A549 (cell line): ENCODE data around the gene RBM18. TPM values are rescaled to one million over a fixed set of nuclear protein-coding genes. Genes with fewer than 3 reads are reported as not detected.

Experiments
- ATAC-seq, 2 experiments: fragments of 200-7000 bp in 1 of 2; fragments of >200 bp in 1 of 2; cut with Nextera tagmentation in 1 of 2; cut with Tn5 transposase in 1 of 2; 3 replicates each; pipeline versions ENCODE4 v1.8.0 to v1.9.1; 2018 to 2020; ENCODE audit warnings: mild to moderate bottlenecking in 1 of 2, moderate library complexity in 1 of 2
- CTCF ChIA-PET: fragments of 300-600 bp; sonication (Branson Sonifier 250); formaldehyde crosslinking; extraction: SDS; loops from one replicate; lab custom pipeline; 2021; ENCODE audit warnings: antibody characterized with exemption, inconsistent platforms; lab: Yijun Ruan, JAX
- POLR2A ChIA-PET: fragments of 350-600 bp; formaldehyde crosslinking; extraction: SDS; loops from one replicate; lab custom pipeline; 2021; ENCODE audit warnings: antibody characterized with exemption, inconsistent platforms; lab: Yijun Ruan, JAX
- DNase-seq, 2 experiments: peaks; one replicate each; pipeline versions ENCODE4 v3.0.0 to v3.0.0-alpha.2; 2011 to 2016; ENCODE audit warnings: low read depth in 1 of 2, low spot score in 1 of 2
- FAIRE-seq: peaks from 2 replicates; lab custom pipeline; 2011; peaks lifted over from hg19 to GRCh38; lab: Jason Lieb, UNC
- H3K27ac ChIP-seq, 2 experiments: fragments of >200 bp; sonication (Bioruptor Twin); formaldehyde crosslinking; 3 replicates each; pipeline ENCODE4 v1.5.1; 2016 to 2017
- H3K4me1 ChIP-seq: fragments of >200 bp; sonication (Bioruptor Twin); formaldehyde crosslinking; 3 replicates; pipeline ENCODE4 v1.6.1; 2016
- H3K4me2 ChIP-seq: fragments of >200 bp; sonication (Bioruptor Twin); formaldehyde crosslinking; 3 replicates; pipeline ENCODE4 v1.6.1; 2016
- H3K4me3 ChIP-seq: fragments of >200 bp; sonication (Bioruptor Twin); formaldehyde crosslinking; 3 replicates; pipeline ENCODE4 v1.5.1; 2016
- H3K9me3 ChIP-seq: fragments of >200 bp; sonication (Bioruptor Twin); formaldehyde crosslinking; 3 replicates; pipeline ENCODE4 v1.6.1; 2016
- CBX8 ChIP-seq: fragments of 200-600 bp; sonication (generic); IDR thresholded peaks from 2 replicates; pipeline ENCODE4 v1.6.1; 2016
- CHD2 ChIP-seq: fragments of 150-350 bp; IDR thresholded peaks from 2 replicates; pipeline ENCODE4 v1.6.1; 2014; ENCODE audit warnings: low read length; ENCODE audit not compliant: partially characterized antibody
- E2F6 ChIP-seq: IDR thresholded peaks from 2 replicates; pipeline ENCODE4 v1.6.1; 2012; ENCODE audit warnings: low read depth, borderline replicate concordance
- EHMT2 ChIP-seq: fragments of 200-600 bp; sonication (generic); IDR thresholded peaks from 2 replicates; pipeline ENCODE4 v1.6.1; 2016; ENCODE audit warnings: antibody characterized with exemption, low read depth, mild to moderate bottlenecking, moderate library complexity
- EP300 ChIP-seq, 2 experiments: fragments of >200 bp; sonication (Bioruptor Twin); formaldehyde crosslinking; IDR thresholded peaks; 2 replicates in 1 of 2; 3 replicates in 1 of 2; pipeline ENCODE4 v1.6.1; 2016 to 2017
- ESRRA ChIP-seq: fragments of 150-350 bp; IDR thresholded peaks from 2 replicates; pipeline ENCODE4 v1.6.1; 2014; ENCODE audit warnings: mild to moderate bottlenecking, low read length, borderline replicate concordance
- FOSL2 ChIP-seq, 2 experiments: fragments of 450-650 bp in 1 of 2; fragments of >200 bp in 1 of 2; sonication (Bioruptor Twin) in 1 of 2; formaldehyde crosslinking; IDR thresholded peaks; 2 replicates each; pipeline versions ENCODE4 v1.5.0 to v1.6.1; 2016 to 2020; ENCODE audit warnings: mild to moderate bottlenecking in 1 of 2, moderate library complexity in 1 of 2
- HEYL ChIP-seq: fragments of 250-450 bp; sonication (Bioruptor Pico); IDR thresholded peaks from 2 replicates; pipeline ENCODE4 v1.8.0; 2021; ENCODE audit warnings: mild to moderate bottlenecking, moderate library complexity
- HOXB5 ChIP-seq: fragments of 250-450 bp; sonication (Bioruptor Pico); IDR thresholded peaks from 2 replicates; pipeline ENCODE4 v1.5.0; 2020; ENCODE audit warnings: mild to moderate bottlenecking, moderate library complexity
- JUNB ChIP-seq: fragments of >200 bp; sonication (Bioruptor Twin); formaldehyde crosslinking; IDR thresholded peaks from 2 replicates; pipeline ENCODE4 v1.6.1; 2016
- MAFK ChIP-seq: fragments of 450-650 bp; IDR thresholded peaks from 2 replicates; pipeline ENCODE4 v1.6.1; 2014; ENCODE audit not compliant: partially characterized antibody
- MYC ChIP-seq: IDR thresholded peaks from 2 replicates; pipeline ENCODE4 v1.6.1; 2012; ENCODE audit warnings: mild to moderate bottlenecking, inconsistent platforms, low read length, improper control_type of control experiment, borderline replicate concordance
- NFE2L2 ChIP-seq: fragments of 150-350 bp; conservative IDR thresholded peaks from 2 replicates; pipeline ENCODE4 v1.6.1; 2014; ENCODE audit warnings: low read length
- RAD21 ChIP-seq, 2 experiments: fragments of >200 bp in 1 of 2; sonication (Bioruptor Twin) in 1 of 2; formaldehyde crosslinking in 1 of 2; IDR thresholded peaks in 1 of 2; conservative IDR thresholded peaks in 1 of 2; 2 replicates in 1 of 2; 3 replicates in 1 of 2; pipeline ENCODE4 v1.6.1; 2012 to 2018; ENCODE audit warnings: inconsistent platforms in 1 of 2
- RARB ChIP-seq: fragments of 250-450 bp; sonication (Bioruptor Pico); IDR thresholded peaks from 2 replicates; pipeline ENCODE4 v1.8.0; 2021; ENCODE audit warnings: mild to moderate bottlenecking, moderate library complexity
- RFX5 ChIP-seq: fragments of 450-650 bp; IDR thresholded peaks from 2 replicates; pipeline ENCODE4 v1.7.1; 2014; ENCODE audit warnings: antibody characterized with exemption, mild to moderate bottlenecking, moderate library complexity
- TFCP2L1 ChIP-seq: fragments of 250-450 bp; sonication (Bioruptor Pico); IDR thresholded peaks from 2 replicates; pipeline ENCODE4 v1.5.0; 2021; ENCODE audit warnings: mild to moderate bottlenecking
- ZNF302 ChIP-seq: fragments of 250-450 bp; sonication (Bioruptor Pico); IDR thresholded peaks from 2 replicates; pipeline ENCODE4 v1.9.0; 2021; ENCODE audit warnings: inconsistent platforms, mild to moderate bottlenecking, moderate library complexity
- WGBS: methylation state at CpG from one replicate; pipeline ENCODE4 v1.1.6; 2017; ENCODE audit errors: missing lambda C conversion rate; 5-methylcytosine and 5-hydroxymethylcytosine counted together
- polyA plus RNA-seq, 4 experiments: library from polyadenylated mRNA; depleted of rRNA in 3 of 4; stranded (reverse); fragments of >200 nt; fragmentation: RNase III in 1 of 4; extraction: RNeasy Plus Mini Kit Qiagen cat#74134 plus additional on column Dnase treatment in 1 of 4; gene quantifications; 2 replicates in 3 of 4; 3 replicates in 1 of 4; pipeline ENCODE4 v1.2.3, GENCODE V29; 2011 to 2017
- TF ChIP-seq, protein P1 (sequence below): fragments of 250-450 bp; sonication (Bioruptor Pico); IDR thresholded peaks from 2 replicates; pipeline ENCODE4 v1.5.0; 2020; ENCODE audit warnings: low read depth, mild to moderate bottlenecking, moderate library complexity
- TF ChIP-seq, protein P2 (sequence below): fragments of 150-350 bp; IDR thresholded peaks from 2 replicates; pipeline ENCODE4 v1.6.1; 2014; ENCODE audit warnings: low read depth, mild to moderate bottlenecking, low read length

Gene RBM18
- polyA plus RNA-seq, 2 of the 4 experiments (the other 2 are of a cell fraction) = 13.8 to 52.3 TPM

DNA sequence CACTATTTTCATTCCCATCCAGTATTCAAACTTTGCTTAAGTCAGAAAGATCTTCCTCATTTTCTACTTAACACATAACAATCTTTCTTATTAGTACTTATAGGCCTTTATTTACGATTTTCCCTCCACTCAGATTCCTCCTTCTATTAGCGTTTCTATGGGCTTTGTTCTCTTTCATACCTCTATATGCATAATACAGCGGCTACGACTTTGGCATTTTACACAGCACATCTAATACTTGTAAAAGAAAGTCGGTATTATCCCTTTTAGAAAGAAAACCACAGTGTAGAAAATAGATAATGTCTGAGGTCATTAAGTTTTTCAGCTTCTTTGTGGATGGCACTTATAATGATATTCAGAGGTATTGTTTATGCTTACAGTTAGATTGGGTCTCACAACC, 8.4 kb downstream of the RBM18 start:
- ChIA-PET POLR2A (no interaction called here), CTCF (interaction anchor here (0.9 kb wide), 1 partner anchor 14 kb away, joined by 3 read pairs; no protein-coding TSS in a partner anchor)
- WGBS = 86% methylated on average over 5 of the region's 5 CpGs
- Histone ChIP-seq H3K4me3 (no peak overlapping the region), H3K27ac (no peak overlapping the region), H3K4me1 (no peaks in the 10 kb centered on the region), H3K9me3 (no peaks in the 10 kb centered on the region), H3K4me2 (no peak overlapping the region)
- no peak for DNase-seq
- FAIRE-seq = no peak
- TF ChIP-seq RFX5 (no peak), NFE2L2 (no peak), HOXB5 (CRISPR knock-in tag) (no peak), MYC (no peak), EP300 (IDR thresholded peaks at IDR 0.05) (no peak), CHD2 (no peak)
- ATAC-seq = no peak

DNA sequence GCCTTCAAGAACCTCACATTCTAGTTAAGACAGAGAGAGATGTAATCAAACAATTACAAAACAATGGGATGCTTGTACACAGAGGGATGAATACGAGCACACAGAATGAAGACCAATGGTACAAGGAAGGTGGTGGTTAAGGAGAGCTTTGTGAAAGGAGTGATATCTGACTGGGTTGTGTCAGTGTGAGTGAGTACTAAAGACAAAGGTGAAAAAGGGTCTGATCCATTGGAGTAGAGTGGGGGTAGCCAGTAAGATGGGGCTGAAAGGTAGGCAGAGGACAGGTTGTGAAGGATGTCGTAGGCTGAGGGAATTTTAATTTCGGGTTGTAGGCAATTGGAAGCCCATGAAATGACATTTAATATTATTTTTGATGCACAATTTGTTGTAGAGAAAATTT, 9.9 kb downstream of the RBM18 start:
- POLR2A ChIA-PET = no interaction called here
- no peak for FAIRE-seq
- TF ChIP-seq RAD21 (conservative IDR thresholded peaks at IDR 0.05 in 1 of 2, IDR thresholded peaks at IDR 0.05 in 1 of 2) (no peak), TFCP2L1 (no peak), EHMT2 (no peak), EP300 (IDR thresholded peaks at IDR 0.05) (no peak)
- TF ChIP-seq, protein P1, sequence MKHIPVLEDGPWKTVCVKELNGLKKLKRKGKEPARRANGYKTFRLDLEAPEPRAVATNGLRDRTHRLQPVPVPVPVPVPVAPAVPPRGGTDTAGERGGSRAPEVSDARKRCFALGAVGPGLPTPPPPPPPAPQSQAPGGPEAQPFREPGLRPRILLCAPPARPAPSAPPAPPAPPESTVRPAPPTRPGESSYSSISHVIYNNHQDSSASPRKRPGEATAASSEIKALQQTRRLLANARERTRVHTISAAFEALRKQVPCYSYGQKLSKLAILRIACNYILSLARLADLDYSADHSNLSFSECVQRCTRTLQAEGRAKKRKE = no peak
- TF ChIP-seq, protein P2, sequence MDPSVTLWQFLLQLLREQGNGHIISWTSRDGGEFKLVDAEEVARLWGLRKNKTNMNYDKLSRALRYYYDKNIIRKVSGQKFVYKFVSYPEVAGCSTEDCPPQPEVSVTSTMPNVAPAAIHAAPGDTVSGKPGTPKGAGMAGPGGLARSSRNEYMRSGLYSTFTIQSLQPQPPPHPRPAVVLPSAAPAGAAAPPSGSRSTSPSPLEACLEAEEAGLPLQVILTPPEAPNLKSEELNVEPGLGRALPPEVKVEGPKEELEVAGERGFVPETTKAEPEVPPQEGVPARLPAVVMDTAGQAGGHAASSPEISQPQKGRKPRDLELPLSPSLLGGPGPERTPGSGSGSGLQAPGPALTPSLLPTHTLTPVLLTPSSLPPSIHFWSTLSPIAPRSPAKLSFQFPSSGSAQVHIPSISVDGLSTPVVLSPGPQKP = no peak
- TF ChIP-seq, all 56 proteins: peak for 0
- no peak overlapping the region for H3K4me3 ChIP-seq
- CTCF ChIA-PET = interaction anchor here (0.7 kb wide), 1 partner anchor 29 kb away, joined by 3 read pairs; no protein-coding TSS in a partner anchor
- H3K9me3 ChIP-seq = no peaks in the 10 kb centered on the region
- DNase-seq = no peak
- no peak for ATAC-seq
- no peak overlapping the region for H3K27ac ChIP-seq
- H3K4me1 ChIP-seq = no peaks in the 10 kb centered on the region
- 88% methylated on average over 3 of the region's 3 CpGs for WGBS
- no peak overlapping the region for H3K4me2 ChIP-seq

GRCh38 chr9:122252796-122253195, 11.8 kb downstream of the RBM18 start:
- Histone ChIP-seq H3K4me1 (no peaks in the 10 kb centered on the region), H3K4me3 (no peak overlapping the region), H3K4me2 (no peak overlapping the region), H3K9me3 (no peaks in the 10 kb centered on the region), H3K27ac (no peak overlapping the region)
- WGBS = 93% methylated on average over 5 of the region's 5 CpGs
- CTCF ChIA-PET = interaction anchor here (0.8 to 1.0 kb wide), 2 partner anchors 10 to 129 kb away, joined by 3 read pairs; no protein-coding TSS in a partner anchor
- no peak for ATAC-seq
- POLR2A ChIA-PET = no interaction called here
- no peak for DNase-seq
- no peak for FAIRE-seq
- TF ChIP-seq E2F6 (no peak), ESRRA (no peak), MYC (no peak), RARB (CRISPR knock-in tag) (no peak), RAD21 (conservative IDR thresholded peaks at IDR 0.05 in 1 of 2, IDR thresholded peaks at IDR 0.05 in 1 of 2) (no peak), HEYL (CRISPR knock-in tag) (no peak), JUNB (no peak), EHMT2 (no peak), CBX8 (no peak), FOSL2 (IDR thresholded peaks at IDR 0.05) (no peak), FOSL2 (CRISPR knock-in tag; IDR thresholded peaks at IDR 0.05) (no peak), ZNF302 (CRISPR knock-in tag) (no peak), MAFK (no peak)
